ENCODE measurements around the gene TUBB2B.

DNA sequence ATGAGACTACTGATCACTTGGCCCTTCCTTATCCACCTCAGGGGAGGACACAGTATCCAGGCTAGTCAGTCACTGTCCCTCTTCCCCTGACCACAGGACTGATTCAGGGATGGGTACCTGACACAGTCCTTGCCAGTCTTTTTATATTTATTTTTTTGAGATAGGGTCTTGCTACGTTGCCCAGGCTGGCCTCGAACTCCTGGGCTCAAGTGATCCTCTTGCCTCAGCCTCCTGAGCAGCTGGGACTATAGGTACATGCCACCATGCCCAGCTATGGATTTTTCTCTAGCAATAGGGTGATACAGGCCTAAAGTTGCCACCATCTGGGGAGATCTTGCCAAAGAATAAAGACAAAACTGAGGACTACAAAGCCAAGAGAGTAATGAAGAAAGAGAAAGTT is 10.2 kb downstream of the TUBB2B start:
- TF ChIP-seq, protein P1, sequence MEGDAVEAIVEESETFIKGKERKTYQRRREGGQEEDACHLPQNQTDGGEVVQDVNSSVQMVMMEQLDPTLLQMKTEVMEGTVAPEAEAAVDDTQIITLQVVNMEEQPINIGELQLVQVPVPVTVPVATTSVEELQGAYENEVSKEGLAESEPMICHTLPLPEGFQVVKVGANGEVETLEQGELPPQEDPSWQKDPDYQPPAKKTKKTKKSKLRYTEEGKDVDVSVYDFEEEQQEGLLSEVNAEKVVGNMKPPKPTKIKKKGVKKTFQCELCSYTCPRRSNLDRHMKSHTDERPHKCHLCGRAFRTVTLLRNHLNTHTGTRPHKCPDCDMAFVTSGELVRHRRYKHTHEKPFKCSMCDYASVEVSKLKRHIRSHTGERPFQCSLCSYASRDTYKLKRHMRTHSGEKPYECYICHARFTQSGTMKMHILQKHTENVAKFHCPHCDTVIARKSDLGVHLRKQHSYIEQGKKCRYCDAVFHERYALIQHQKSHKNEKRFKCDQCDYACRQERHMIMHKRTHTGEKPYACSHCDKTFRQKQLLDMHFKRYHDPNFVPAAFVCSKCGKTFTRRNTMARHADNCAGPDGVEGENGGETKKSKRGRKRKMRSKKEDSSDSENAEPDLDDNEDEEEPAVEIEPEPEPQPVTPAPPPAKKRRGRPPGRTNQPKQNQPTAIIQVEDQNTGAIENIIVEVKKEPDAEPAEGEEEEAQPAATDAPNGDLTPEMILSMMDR (conservative IDR thresholded peaks at IDR 0.05; ENCODE audit: low read depth, low read length): no peak
- no peak for TF ChIP-seq EZH2 (IDR thresholded peaks at IDR 0.05; ENCODE audit: borderline replicate concordance, low read depth, low read length, poor library complexity, severe bottlenecking)

Measured in A673 (cell line).